K562 (cell line): ENCODE data around the gene SUV39H2. TPM values are rescaled to one million over a fixed set of nuclear protein-coding genes. Genes with fewer than 3 reads are reported as not detected.
A peak's percentile ranks its signal among the peaks of the same experiment; 100 is the strongest.

ENCODE experiments used
- ARID4B ChIP-seq: sonication (generic); formaldehyde crosslinking; IDR thresholded peaks from 2 replicates; pipeline ENCODE4 v1.8.0; 2022; ENCODE audit warnings: mild to moderate bottlenecking, missing genetic modification reagents
- CTBP1 ChIP-seq: fragments of 450-650 bp; IDR thresholded peaks from 2 replicates; pipeline ENCODE4 v1.6.1; 2016; ENCODE audit warnings: borderline replicate concordance
- DDX20 ChIP-seq: fragments of 450-650 bp; IDR thresholded peaks from 2 replicates; pipeline ENCODE4 v1.6.1; 2016; ENCODE audit warnings: missing genetic modification characterization, low read depth, mild to moderate bottlenecking, missing compliant biosample characterization, moderate library complexity
- EP400 ChIP-seq: fragments of 450-650 bp; IDR thresholded peaks from 2 replicates; pipeline ENCODE4 v1.6.1; 2017; ENCODE audit warnings: antibody characterized with exemption, mild to moderate bottlenecking, moderate library complexity
- FOXP1 ChIP-seq: sonication (generic); formaldehyde crosslinking; IDR thresholded peaks from 2 replicates; pipeline ENCODE4 v1.8.0; 2022; ENCODE audit warnings: mild to moderate bottlenecking, missing genetic modification reagents
- MXI1 ChIP-seq: IDR thresholded peaks from 2 replicates; pipeline ENCODE4 v1.6.1; 2011; ENCODE audit warnings: low read depth, mild to moderate bottlenecking, improper control_type of control experiment, low read length
- NKRF ChIP-seq: fragments of 450-650 bp; IDR thresholded peaks from 2 replicates; pipeline ENCODE4 v1.6.1; 2016; ENCODE audit warnings: borderline replicate concordance
- PML ChIP-seq: IDR thresholded peaks from 2 replicates; pipeline ENCODE4 v1.6.1; 2012; ENCODE audit warnings: low read length, inconsistent platforms
- SIN3A ChIP-seq, 2 experiments: fragments of 150-350 bp in 1 of 2; IDR thresholded peaks; 2 replicates each; pipeline ENCODE4 v1.6.1; 2011 to 2016; ENCODE audit warnings: borderline replicate concordance in 2 of 2, low read depth in 2 of 2, low read length in 2 of 2, mild to moderate bottlenecking in 2 of 2, moderate library complexity in 2 of 2; ENCODE audit not compliant: control insufficient read depth in 1 of 2
- STAT5A ChIP-seq: IDR thresholded peaks from 2 replicates; pipeline ENCODE4 v1.6.1; 2012; ENCODE audit warnings: low read length, inconsistent platforms, borderline replicate concordance
- TOE1 ChIP-seq, 2 experiments: fragments of 450-650 bp in 1 of 2; sonication (generic) in 1 of 2; formaldehyde crosslinking in 1 of 2; IDR thresholded peaks; 2 replicates each; pipeline versions ENCODE4 v1.7.1 to v1.8.0; 2016 to 2022; ENCODE audit warnings: borderline replicate concordance in 2 of 2, mild to moderate bottlenecking in 2 of 2, antibody characterized with exemption in 1 of 2, inconsistent platforms in 1 of 2, low read depth in 1 of 2, missing genetic modification reagents in 1 of 2, moderate library complexity in 1 of 2
- ZBTB9 ChIP-seq: fragments of 450-650 bp; formaldehyde crosslinking; IDR thresholded peaks from 2 replicates; pipeline ENCODE4 v1.4.0; 2020; ENCODE audit warnings: mild to moderate bottlenecking, moderate library complexity
- ZEB2 ChIP-seq: fragments of 450-650 bp; IDR thresholded peaks from 2 replicates; pipeline ENCODE4 v1.6.1; 2016
- polyA plus RNA-seq, 8 experiments: library from polyadenylated mRNA; depleted of rRNA in 4 of 8; stranded (reverse) in 5 of 8; unstranded in 3 of 8; fragments of >200 nt; fragmentation: Nextera tagmentation in 2 of 8; fragmentation: Illumina TruSeq in 1 of 8; extraction: Ambion mirVana in 2 of 8; extraction: Trizol in 1 of 8; gene quantifications; 2 replicates each; pipeline versions ENCODE4 v1.2.1 to v1.2.3, GENCODE V29; 2011 to 2014; ENCODE audit warnings: inconsistent platforms in 1 of 8, missing spikeins in 1 of 8
- total RNA-seq, 7 experiments: library from RNA; depleted of rRNA in 6 of 7; stranded (reverse); fragments of >200 nt in 6 of 7; fragmentation: Illumina TruSeq in 2 of 7; extraction: Trizol in 2 of 7; gene quantifications; 2 replicates each; pipeline versions ENCODE4 v1.2.1 to v1.2.3, GENCODE V29; 2011 to 2021; ENCODE audit warnings: low replicate concordance in 1 of 7
- TF ChIP-seq, protein P1 (sequence below): sonication (generic); formaldehyde crosslinking; IDR thresholded peaks from 2 replicates; pipeline ENCODE4 v1.9.0; 2022; ENCODE audit warnings: mild to moderate bottlenecking, missing genetic modification reagents

SUV39H2 gene
- total and polyA plus RNA-seq, 9 of the 15 experiments (the other 6 are each of a cell fraction or from before 2014, with no cell fraction given), result 24.1 to 54.3 (median 41.3) TPM

- peak; percentile 88 for TF ChIP-seq ARID4B (CRISPR knock-in tag)
- TF ChIP-seq, protein P1, sequence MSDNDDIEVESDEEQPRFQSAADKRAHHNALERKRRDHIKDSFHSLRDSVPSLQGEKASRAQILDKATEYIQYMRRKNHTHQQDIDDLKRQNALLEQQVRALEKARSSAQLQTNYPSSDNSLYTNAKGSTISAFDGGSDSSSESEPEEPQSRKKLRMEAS (CRISPR knock-in tag), result peak; percentile 89
- TF ChIP-seq STAT5A, result no peak
- TF ChIP-seq ZEB2, result 0 out of 2 replicates have a peak, but pooled peaks have one; percentile 20
- peak; percentile 96 for TF ChIP-seq EP400
- peak; percentile 23; the same call in 1 of the 2 replicates for TF ChIP-seq FOXP1 (CRISPR knock-in tag)
- 0 out of 2 replicates have a peak, but pooled peaks have one; percentile 21 for TF ChIP-seq MXI1
- peak; percentile 75; the same call in 1 of the 2 replicates for TF ChIP-seq CTBP1
- peak; percentile 90 to 94 for TF ChIP-seq SIN3A (IDR thresholded peaks at IDR 0.05; ENCODE audit: borderline replicate concordance in 2 of 2, control insufficient read depth in 1 of 2, low read depth in 2 of 2, low read length in 2 of 2)
- TF ChIP-seq NKRF, result peak; percentile 96
- no peak for TF ChIP-seq DDX20 (tag)
- TF ChIP-seq PML, result no peak
- peak; percentile 42; the same call in 1 of the 2 replicates for TF ChIP-seq ZBTB9
- TF ChIP-seq TOE1 (IDR thresholded peaks at IDR 0.05; ENCODE audit: borderline replicate concordance), result peak; percentile 59; the same call in 1 of the 2 replicates
- TF ChIP-seq TOE1 (CRISPR knock-in tag; IDR thresholded peaks at IDR 0.05; ENCODE audit: borderline replicate concordance, low read depth), result 0 out of 2 replicates have a peak, but pooled peaks have one; percentile 70
These were observed at the start of gene SUV39H2 (continued) for GRCh38 chr10:14878266-14879123.
